HG02870 (cell line): ENCODE measurements around the gene FRMPD1.

Source experiments
- ATAC-seq: cut with Tn5 transposase; IDR thresholded peaks from one replicate; pipeline ENCODE4 v1.9.1; 2021; ENCODE audit warnings: mild to moderate bottlenecking, moderate library complexity; ENCODE audit not compliant: unreplicated experiment

The FRMPD1 gene

DNA sequence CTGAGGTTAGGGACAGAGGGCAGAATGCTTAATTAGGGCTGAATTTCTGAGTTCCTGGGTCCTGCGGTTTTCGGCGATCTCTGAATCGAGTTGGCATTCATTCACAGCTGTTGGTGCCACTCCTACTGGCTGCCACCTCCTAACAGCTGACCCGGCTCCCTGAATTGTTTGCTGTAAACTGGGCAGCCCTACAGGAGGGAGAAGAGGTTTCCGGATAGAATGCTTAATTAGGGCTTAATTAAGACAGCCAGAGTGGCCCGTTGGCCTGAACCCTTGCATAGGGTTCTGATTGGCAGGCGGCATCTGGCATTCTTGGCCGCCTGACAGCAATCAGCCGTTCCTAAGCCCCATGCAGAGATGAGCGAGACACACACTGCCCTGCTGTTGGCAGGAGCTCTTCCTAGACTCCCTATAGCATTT lies 25.7 kb downstream of the FRMPD1 start:
- no peak for ATAC-seq

DNA sequence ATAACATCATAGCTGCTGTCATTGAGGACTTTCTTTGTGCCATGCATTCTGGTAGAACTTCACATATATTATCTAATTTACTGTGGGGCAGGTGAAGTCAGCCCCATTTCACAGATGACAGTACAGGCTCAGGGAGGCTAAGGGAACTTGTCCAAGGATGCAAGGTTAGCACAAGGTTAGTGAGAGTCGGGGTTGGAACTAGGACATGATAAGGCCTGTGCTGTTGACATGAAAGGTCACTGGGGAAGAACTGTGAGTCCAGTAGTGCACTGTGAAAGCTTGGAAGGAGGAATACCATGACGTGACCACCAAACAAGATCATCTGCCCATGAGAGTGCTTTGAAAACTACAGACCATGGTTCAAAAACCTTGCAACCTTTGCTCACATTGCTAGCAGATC lies 26.7 kb downstream of the FRMPD1 start:
- ATAC-seq, result no peak

DNA sequence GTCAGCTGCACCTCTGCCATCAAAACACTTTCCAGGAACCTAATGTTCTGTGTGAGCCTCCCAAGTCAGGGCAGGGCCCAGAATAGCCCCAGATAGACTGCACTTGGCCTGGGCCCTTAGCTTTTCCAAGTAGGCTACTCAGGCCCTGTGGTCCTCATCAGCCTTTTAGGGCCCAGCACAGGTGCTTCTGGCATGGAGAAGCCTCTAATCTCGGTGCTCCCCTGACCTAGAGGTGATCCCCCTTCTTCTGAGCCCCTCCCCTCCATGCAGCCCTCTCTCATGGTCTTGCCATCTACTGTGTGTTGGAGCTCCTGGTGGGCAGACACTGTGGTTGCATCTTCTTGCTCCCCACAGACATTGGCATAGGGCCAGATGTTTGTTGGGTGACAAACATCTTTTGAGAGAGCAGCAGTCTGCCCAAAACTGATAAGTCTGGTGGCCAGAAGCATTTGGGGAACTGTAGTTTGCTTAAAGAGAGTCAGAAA lies 28.1 kb downstream of the FRMPD1 start:
- no peak for ATAC-seq

DNA sequence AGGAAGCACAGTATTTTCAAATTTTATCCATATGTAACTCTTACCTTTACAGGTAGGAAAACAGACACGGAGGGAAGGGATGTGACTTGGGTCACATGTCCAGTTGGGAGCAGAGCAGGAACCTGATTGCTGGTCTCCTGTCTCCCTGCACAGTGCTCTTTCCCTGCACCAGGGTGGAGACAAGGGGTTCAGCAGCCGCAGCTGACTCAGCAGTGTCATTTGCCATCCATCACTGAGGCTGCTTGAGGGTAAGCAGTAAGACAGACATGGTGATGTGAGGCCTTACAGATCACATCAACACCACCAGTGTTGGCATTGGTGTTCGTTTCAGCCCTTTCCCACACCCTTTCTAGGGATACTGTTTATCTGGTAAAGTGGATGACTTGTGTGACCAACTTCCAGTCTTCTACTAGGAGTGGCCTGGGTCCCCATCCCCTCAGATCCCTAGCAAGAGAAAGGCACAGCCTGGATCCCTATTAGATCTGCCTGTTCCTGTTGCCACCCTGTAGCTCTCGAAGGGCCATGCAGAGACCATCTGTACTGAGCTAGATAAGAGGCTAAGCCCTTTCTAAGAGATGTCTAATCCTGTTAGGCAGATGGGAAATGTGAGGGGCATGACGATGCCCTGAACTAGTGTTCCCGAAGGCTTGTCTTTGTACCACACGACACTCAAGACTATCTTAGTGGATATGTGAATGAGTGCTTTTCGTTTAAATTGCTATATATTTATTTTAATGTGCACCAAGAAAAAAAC lies 29.1 kb downstream of the FRMPD1 start:
- no peak for ATAC-seq

DNA sequence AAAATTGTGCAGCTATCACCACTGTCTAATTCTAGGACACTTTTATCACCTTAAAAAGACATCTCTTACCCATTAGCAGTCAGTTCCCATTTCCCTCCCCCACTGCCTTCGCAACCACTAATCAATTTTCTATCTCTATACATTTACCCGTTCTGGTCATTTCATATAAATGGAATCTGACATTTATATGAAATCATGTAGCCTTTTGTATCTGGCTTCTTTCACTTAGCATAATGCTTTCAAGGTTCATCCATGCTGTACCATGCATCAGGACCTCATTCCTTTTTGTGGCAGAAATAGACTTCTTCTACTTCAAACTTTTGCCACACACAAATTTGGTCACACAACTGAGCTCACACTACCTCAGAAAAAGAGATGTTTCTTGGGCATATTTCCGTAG lies 32.2 kb downstream of the FRMPD1 start:
- no peak for ATAC-seq

DNA sequence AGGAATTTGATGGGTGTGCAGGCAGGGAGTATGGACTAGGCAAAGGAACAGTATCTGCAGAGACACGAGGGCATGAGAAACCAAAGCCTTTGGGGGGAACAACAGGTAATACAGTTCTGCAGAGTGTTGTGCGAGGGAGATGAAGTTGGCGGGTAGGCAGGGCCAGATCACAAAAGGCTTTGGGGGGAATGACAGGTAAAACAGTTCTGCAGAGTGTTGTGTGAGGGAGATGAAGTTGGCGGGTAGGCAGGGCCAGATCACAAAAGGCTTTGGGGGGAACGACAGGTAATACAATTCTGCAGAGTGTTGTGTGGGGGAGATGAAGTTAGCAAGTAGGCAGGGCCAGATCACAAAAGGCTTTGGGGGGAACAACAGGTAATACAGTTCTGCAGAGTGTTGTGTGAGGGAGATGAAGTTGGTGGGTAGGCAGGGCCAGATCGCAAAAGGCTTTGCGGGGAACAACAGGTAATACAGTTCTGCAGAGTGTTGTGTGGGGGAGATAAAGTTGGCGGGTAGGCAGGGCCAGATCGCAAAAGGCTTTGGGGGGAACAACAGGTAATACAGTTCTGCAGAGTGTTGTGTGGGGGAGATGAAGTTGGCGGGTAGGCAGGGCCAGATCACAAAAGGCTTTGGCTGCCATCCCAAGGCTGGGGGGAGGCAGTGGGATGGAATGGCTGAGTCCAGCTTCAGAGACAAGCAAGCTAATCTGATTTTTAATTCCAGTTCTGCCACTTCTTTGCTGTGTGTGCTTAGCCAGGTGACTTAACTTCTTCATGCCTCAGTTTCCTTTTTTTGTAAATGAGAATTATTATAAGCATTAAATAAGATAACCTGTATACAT lies 33.0 kb downstream of the FRMPD1 start:
- no peak for ATAC-seq

DNA sequence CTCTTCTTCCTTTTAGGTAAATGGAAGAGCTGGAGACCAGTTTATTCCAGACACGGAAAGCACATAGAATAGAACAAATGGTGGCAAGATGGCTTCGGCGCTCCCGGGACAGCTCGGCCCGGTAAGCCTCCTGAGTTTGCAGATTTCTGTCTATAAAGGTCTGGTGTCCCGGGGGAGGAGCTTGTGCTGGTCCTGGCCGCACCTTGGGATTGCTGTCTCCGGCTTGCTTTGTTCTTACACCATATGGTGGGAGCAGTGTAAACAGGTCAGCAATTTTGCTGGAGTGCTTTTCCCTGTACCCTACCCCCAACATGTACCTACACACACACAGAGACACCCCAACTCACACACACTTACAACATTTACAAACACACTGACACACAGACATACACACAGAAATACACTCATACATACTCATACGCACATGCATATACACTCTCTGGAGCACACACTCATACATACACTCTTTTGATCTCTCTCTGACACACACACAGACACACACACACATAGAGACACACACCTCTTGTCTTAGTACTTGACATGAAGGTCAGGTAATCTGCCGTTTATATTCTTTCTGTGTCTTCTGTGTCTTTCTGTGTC lies 42.0 kb downstream of the FRMPD1 start:
- no peak for ATAC-seq

DNA sequence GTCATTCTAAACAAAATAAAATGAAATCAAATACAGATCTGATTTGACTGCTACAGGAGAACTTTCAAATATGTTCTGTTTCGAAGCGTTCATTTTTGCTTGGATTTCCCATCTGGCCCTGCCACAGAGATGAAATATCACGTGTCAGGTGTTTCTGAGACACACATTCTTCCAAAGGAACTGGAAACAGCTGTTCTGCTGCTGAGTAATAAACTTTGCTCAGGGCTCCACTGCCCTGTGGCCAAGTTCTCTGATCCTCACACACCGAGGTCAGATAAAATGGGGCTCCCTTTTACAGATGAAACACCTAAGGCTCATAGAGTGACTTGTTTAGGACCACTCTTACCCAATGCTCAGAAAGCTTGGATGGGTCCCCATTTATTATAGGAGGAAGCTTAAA lies 42.5 kb downstream of the FRMPD1 start:
- no peak for ATAC-seq

DNA sequence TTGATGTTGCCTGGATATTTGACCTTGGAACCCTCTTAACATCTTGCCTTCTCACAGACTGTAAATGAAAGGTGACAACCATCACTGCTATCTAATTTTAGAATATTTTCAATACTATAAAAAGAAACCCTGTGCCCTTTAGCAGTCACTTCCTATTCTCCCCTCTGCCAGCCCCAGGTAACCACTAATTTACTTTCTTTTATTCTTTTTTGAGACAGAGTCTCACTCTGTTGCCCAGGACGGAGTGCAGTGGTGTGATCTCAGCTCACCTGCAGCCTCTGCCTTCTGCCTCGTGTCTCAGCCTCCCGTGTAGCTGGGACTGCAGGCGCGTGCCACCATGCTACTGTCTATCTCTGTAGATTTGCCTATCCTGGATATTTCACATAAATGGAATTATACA lies 43.6 kb downstream of the FRMPD1 start:
- no peak for ATAC-seq

DNA sequence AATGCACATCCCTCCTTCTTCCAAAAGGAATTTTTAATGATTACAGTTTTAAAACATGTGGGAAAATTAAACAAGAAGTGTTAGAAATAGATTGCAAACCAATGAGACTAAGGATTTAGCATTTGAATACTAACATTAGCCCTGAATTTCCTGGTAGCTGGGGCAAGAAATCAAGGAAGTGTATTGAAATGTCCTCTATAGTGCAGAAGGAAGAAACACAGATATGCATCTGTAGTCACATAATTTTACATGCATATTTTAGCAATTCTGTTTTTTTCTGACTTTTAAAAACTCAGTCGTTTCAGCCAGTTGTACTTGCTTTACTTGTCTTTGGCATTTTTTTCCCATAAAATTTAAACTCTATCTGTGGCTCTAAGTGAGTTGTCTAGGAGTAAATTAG lies 45.8 kb downstream of the FRMPD1 start:
- ATAC-seq, result no peak

DNA sequence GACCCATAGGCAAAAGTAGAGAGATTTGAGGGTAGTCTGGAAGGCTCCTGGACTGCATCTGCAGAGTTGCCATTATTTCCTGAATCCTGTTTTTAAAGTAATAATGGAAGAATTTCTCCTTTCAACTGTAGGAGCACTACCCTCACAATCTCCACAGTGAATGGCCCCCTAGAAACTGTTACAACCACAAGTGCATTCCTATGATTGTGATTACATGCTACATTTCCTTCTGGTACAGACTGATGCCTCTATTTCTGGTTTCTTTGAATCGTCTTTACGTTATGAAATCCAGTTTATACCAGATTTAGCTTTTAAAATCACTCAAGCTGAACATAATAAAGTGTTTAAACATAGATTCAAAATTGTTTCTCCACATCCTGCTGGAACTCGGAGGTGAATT lies 49.4 kb downstream of the FRMPD1 start:
- ATAC-seq, result no peak

DNA sequence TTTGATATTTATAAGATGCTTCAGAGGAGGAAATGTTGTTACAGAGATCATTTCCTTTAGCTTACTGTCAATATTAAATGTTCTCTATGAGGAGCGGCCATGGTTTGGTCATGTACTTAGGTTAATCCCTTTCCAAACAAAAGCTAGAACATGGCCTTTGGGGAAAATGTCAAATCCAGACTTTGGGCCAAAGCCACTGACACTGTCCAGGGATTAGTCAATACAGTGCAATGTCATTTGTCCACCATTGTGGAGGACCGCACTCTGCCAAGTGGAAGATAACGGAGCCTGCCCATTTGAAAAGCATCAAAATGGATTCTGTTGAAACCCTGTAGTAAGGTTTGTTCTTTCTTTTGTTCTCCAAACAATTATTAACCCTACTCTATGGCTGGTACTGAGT lies 50.1 kb downstream of the FRMPD1 start:
- ATAC-seq, result no peak

DNA sequence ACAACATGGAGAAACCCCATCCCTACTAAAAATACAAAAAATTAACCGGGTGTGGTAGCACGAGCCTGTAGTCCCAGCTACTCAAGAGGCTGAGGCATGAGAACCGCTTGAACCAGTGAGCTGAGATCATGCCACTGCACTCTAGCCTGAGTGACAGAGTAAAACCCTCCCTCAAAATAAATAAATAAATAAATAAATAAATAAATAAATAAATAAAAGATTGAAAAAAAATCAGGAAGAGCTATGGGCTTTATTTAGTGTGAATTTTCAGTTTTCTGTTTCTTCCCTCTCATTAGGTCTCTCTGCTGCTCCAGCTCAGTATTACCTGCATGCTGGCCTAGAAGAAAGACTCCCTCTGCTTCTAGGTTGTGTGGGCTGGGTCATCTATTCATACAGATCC lies 55.0 kb downstream of the FRMPD1 start:
- ATAC-seq, result no peak

DNA sequence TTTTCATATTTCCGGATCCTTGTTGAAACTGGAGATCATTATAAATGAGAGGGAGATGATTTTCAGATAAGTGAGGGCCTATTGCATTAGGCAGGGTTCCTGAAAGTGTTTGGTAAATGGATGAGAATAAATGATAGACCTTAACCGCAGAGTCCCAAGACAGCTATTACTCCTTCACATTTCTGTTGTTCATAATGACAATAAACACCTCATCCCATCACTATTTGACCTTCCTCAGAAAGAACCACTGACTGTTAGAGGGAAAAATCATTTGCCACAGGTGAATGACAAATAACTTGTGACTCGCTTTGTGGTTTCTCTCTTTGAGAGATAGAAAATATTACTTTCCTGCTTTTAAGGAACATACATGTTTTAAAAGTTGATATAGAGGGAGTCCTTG lies 55.5 kb downstream of the FRMPD1 start:
- no peak for ATAC-seq

DNA sequence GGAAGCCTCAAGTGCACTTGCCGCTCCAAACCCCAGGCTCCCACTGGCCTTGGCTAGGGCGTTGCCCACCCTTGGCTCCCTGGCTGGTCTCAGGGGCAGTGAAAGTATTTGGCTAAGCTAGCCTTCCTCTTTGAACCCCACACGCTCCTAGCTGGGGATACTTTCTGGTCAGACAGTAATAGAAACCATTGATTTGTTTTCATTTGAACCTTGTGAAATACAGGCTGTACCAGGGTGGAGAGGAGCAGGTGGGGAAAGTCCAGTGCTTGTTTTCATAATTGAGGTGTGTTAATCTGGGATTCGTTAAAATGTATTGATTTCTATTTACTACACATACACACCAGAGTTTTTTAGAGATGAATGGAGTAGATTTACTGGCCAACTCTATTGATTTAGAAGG lies 57.0 kb downstream of the FRMPD1 start:
- no peak for ATAC-seq

DNA sequence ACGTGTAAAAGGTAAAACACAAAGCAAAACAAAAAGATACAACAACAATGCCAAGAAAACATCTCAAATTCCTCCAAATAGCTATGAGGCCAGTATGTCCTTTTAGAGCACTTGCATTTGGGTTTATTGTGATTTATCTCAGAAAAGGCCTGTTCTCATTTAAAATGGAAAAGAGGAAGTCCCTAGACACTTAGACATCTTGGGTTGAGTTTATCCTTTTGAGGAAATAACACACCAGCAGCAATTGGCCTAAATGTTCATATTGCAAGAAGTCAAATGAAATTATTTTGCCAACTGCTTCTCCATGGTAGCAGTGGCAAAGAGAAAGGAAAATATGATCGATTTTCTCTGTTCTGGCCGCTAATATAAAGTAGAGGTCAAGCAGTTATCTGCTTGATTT lies 59.3 kb downstream of the FRMPD1 start:
- ATAC-seq, result no peak

DNA sequence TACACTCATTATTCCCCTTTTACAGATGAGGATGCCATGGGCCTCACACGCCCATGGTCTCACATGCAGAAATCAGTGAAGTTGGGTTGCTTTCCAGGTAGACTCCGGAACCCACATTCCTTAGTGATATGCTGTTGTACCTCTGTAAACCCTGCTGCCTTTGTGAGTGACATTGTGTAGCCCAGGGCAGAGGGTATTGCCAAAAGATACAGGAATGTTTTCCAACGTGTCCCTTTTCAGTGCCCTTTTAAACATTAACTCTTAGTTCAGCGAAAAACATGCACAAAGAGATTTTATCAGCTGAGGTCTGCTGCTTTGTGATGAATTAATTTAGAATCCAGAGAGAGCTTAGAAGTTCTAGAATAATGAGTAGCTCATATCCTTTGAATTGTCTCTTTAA lies 64.5 kb downstream of the FRMPD1 start:
- ATAC-seq, result no peak

DNA sequence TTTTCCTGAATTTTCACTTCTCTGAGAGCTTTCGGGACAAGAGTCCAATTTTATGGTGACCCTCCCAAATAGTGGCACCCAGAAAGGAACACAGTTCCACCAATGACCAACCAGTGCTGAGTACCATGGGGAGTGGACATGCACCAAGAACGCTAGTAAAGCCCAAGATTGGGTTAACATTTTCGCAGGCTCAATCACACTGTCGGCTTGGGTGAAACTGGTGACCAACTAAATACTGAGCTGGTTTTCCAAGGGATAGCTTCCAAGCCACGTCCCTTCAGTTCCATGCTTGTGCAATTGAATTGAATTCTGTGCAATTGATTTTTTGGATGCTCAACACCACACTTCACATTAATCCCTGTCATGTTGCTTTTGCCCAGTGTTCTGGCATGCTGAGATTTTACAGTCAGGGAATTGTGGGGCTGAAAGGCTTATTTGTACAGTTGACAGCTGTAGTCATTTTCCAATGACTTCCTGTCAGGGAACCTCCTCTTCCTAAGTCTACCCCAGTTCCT lies 65.3 kb downstream of the FRMPD1 start:
- ATAC-seq, result no peak

DNA sequence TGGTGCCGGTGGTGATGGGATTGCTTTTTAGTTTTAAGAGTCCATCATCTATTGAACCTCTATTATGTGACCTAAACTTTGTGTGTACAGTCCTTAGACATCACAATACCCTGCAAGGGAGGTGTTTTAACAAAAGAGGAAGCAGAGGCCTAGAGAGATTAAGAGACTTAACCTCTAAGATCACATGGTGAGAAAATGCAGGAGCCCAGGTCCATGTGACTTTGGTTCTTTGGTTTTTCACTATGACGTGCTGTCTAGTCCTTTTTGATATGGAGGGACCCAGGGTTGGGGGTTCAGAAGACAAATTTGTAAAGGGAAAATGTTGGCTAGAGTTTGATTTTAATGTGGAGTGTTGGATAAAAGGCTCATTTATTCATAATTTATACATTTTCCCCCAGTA lies 68.8 kb downstream of the FRMPD1 start:
- ATAC-seq, result no peak

DNA sequence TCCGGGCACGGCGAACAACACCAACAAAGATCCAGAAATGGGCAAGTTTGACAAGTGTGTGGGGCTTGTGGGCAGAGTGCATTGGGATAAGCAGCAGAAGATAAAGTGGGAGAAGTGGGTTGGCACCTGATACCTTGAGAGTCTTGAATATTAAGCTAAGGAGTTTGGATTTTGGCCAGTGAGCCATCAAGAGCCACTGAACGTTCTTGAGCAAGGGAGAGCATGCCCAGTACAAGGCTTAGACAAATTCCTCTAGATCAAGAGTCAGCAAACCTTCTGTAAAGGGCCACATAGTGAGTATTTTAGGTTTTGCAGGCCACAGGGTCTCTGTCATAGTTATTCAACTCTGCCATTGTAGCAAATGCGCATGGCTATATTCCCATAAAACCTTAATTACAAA lies 76.3 kb downstream of the FRMPD1 start:
- no peak for ATAC-seq

DNA sequence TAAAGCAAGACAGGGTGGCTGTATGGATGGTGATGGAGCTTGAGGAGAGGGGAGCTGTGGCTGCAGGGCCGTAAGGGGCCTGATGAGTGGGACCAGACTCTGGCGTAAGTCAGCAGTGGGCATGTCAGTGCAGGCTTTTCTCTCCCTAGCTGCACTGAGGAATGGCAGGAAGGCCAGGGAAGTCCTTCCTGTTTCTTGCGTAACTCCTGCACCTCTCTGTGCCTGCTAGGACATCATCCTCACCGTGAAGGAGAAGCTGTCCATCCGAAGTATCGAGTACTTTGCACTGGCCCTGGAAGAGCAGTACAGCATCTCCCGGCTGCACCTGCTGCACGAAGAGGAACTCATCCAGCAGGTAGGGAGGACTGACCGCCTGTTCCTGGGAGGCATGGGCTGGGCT lies 78.7 kb downstream of the FRMPD1 start:
- no peak for ATAC-seq

DNA sequence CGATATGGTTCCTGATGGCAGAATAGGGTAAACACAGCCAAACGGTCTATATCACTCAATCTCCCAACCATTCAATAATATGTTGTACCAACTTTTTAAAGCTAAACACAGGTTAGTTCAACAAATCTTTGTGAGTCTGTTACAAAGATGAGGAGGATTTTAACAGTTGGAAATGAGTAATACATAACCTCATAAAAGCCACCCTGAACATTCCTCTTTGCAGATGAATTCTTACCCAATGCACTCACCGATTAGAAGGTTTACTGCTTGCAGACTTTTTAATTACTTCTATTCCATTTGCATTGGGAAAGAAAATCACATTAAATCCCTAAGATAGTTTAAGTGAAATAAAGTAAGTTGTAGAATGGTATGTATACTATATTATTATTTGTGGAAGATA lies 79.5 kb downstream of the FRMPD1 start:
- ATAC-seq, result no peak
